HG02840 (cell line): ENCODE data around the gene NSG1.
"Not testable (repeated sequence)": the region's sequence is repeated elsewhere in the genome, so short reads cannot be mapped to it uniquely, and the experiment has no call there.

Experiments
- ATAC-seq: cut with Tn5 transposase; IDR thresholded peaks from one replicate; pipeline ENCODE4 v1.9.1; 2021; ENCODE audit warnings: mild to moderate bottlenecking, moderate library complexity, moderate number of reproducible peaks; ENCODE audit not compliant: unreplicated experiment, low FRiP score

NSG1 gene

DNA sequence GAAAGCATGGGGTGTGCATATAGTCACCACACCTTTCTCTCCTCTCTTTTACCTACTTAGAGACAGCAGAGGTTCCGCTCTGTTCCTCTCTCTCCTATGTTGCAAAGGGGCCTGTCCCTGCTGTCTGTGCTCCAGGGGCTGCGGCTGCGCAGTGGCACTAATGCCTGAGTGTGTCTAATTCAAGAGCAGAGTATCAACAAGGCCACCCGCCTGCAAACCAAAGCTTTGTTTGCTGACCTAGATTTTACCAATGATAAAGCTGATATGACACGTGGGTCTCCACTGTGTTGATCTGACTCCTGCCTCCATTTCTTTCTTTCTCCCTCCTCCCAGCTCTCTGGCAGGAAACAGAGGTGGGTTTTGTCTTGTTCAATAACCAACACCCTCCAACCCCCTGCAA, 74.9 kb downstream of the NSG1 start:
- no peak for ATAC-seq

DNA sequence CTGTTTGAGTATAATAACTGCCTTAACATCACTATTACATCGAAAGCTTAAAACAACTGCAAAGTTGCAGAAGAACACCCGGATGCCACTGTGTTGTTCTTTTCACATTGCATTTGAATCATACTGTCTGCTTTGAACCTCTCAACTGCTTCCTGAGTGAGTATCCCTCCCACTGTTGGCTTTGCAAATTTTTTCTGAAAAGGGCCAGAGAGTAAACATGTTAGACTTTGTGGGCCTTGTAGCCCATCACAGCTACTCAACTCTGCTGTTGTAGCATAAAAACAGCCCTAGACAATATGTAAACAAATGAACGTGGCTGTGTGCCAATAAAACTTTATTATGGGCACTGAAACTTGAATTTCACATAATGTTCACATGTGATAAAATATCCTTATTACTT, 76.1 kb downstream of the NSG1 start:
- ATAC-seq = no peak

- ATAC-seq = not testable (repeated sequence)
Observed at GRCh38 chr4:4465238-4465637, 78.3 kb downstream of the NSG1 start.
